GM23248 (cell line): Measurements from ENCODE around the gene SMIM38. TPM values are rescaled to one million over a fixed set of nuclear protein-coding genes. Genes with fewer than 3 reads are reported as not detected.

Experiments used
- DNase-seq: peaks from one replicate; pipeline ENCODE4 v3.0.0-alpha.2; 2015
- H2AFZ ChIP-seq: fragments of 200-600 bp; sonication (generic); 2 replicates; pipeline ENCODE4 v1.6.1; 2016; ENCODE audit warnings: antibody characterized with exemption
- H3F3A ChIP-seq: fragments of 200-600 bp; sonication (generic); 2 replicates; pipeline ENCODE4 v1.6.1; 2016; ENCODE audit warnings: mild to moderate bottlenecking, antibody characterized with exemption, mixed run types; ENCODE audit not compliant: insufficient read depth
- H3K27ac ChIP-seq: fragments of 200-600 bp; sonication (generic); 2 replicates; pipeline ENCODE4 v1.5.1; 2016; ENCODE audit warnings: mild to moderate bottlenecking
- H3K27me3 ChIP-seq: fragments of 200-600 bp; sonication (generic); replicated peaks from 2 replicates; pipeline ENCODE4 v1.6.1; 2016; ENCODE audit warnings: mild to moderate bottlenecking; ENCODE audit not compliant: insufficient read depth
- H3K36me3 ChIP-seq: fragments of 200-600 bp; sonication (generic); 2 replicates; pipeline ENCODE4 v1.6.1; 2016; ENCODE audit warnings: low read depth, mild to moderate bottlenecking
- H3K4me1 ChIP-seq: fragments of 200-600 bp; sonication (generic); 2 replicates; pipeline ENCODE4 v1.6.1; 2016; ENCODE audit warnings: mild to moderate bottlenecking; ENCODE audit not compliant: insufficient read depth
- H3K4me2 ChIP-seq: fragments of 200-600 bp; sonication (generic); one replicate; pipeline ENCODE4 v1.6.1; 2016; ENCODE audit warnings: mild to moderate bottlenecking; ENCODE audit not compliant: unreplicated experiment
- H3K4me3 ChIP-seq: fragments of 200-600 bp; sonication (generic); 2 replicates; pipeline ENCODE4 v1.5.1; 2016; ENCODE audit warnings: mild to moderate bottlenecking
- H3K79me2 ChIP-seq: fragments of 200-600 bp; sonication (generic); 2 replicates; pipeline ENCODE4 v1.6.1; 2016; ENCODE audit warnings: mild to moderate bottlenecking; ENCODE audit not compliant: insufficient read depth
- H3K9ac ChIP-seq: fragments of 200-600 bp; sonication (generic); 2 replicates; pipeline ENCODE4 v1.6.1; 2016; ENCODE audit warnings: mild to moderate bottlenecking
- H3K9me2 ChIP-seq: fragments of 200-600 bp; sonication (generic); 2 replicates; pipeline ENCODE4 v1.6.1; 2016; ENCODE audit warnings: mixed run types, mild to moderate bottlenecking, moderate library complexity; ENCODE audit not compliant: insufficient read depth
- H3K9me3 ChIP-seq: fragments of 200-600 bp; sonication (generic); one replicate; pipeline ENCODE4 v1.6.1; 2017; ENCODE audit warnings: low read depth
- H4K20me1 ChIP-seq: fragments of 200-600 bp; sonication (generic); 2 replicates; pipeline ENCODE4 v1.6.0; 2016; ENCODE audit not compliant: insufficient read depth
- EZH2 ChIP-seq: fragments of 200-600 bp; sonication (generic); IDR thresholded peaks from 2 replicates; pipeline ENCODE4 v1.6.1; 2018; ENCODE audit warnings: antibody characterized with exemption, mild to moderate bottlenecking; ENCODE audit not compliant: insufficient read depth, poor library complexity, severe bottlenecking
- EZH2phosphoT487 ChIP-seq: fragments of 200-600 bp; sonication (generic); IDR thresholded peaks from 2 replicates; pipeline ENCODE4 v1.6.1; 2018; ENCODE audit warnings: antibody characterized with exemption, moderate library complexity, mild to moderate bottlenecking, low read depth; ENCODE audit not compliant: insufficient read depth
- WGBS, 2 experiments: methylation state at CpG; one replicate each; pipeline ENCODE4 v1.1.6; 2015 to 2017; ENCODE audit warnings: low lambda C conversion rate in 2 of 2, low coverage in 1 of 2; ENCODE audit errors: missing lambda C conversion rate in 2 of 2; 5-methylcytosine and 5-hydroxymethylcytosine counted together
- in situ Hi-C: fragments of 300-500 bp; cut with MboI; formaldehyde crosslinking; loops from 2 replicates; pipeline ENCODE4 v1.15.0; 2020
- polyA plus RNA-seq: library from polyadenylated mRNA; unstranded; fragments of >200 nt; fragmentation: Nextera tagmentation; extraction: Ambion mirVana; gene quantifications from 2 replicates; pipeline ENCODE4 v1.2.1, GENCODE V29; 2016
- total RNA-seq: library from RNA; depleted of rRNA; stranded (reverse); fragments of >200 nt; shearing (Covaris generic); gene quantifications from 2 replicates; pipeline ENCODE4 v1.2.3, GENCODE V29; 2014

SMIM38 gene
- total and polyA plus RNA-seq, 2 experiments from 2014 or later: not detected

GRCh38 chr11:69121021-69121420, 34.7 kb upstream of the SMIM38 start:
- no peaks in the 10 kb centered on the region for H3K36me3 ChIP-seq
- H3K4me3 ChIP-seq: no peak overlapping the region
- no peaks in the 10 kb centered on the region for H3K79me2 ChIP-seq
- 0 out of 2 replicates have a peak, but pooled peaks cover 4% of the 10 kb centered on the region for H3F3A ChIP-seq
- no peak overlapping the region for H3K9ac ChIP-seq
- no peaks in the 10 kb centered on the region for H3K9me2 ChIP-seq
- peaks cover 9% of the 10 kb centered on the region for H3K4me1 ChIP-seq
- no peak overlapping the region for H2AFZ ChIP-seq
- no peak for TF ChIP-seq EZH2phosphoT487
- no peak for TF ChIP-seq EZH2
- H3K27ac ChIP-seq: no peak overlapping the region
- 86 to 89% methylated on average over 9 of the region's 9 CpGs for WGBS, 2 experiments
- no peak for DNase-seq
- H3K4me2 ChIP-seq: no peak overlapping the region
- in situ Hi-C loops: no loop called here
- H3K9me3 ChIP-seq: no peaks in the 10 kb centered on the region
- H3K27me3 ChIP-seq: no peaks in the 10 kb centered on the region
- no peaks in the 10 kb centered on the region for H4K20me1 ChIP-seq

GRCh38 chr11:69121621-69122325, 34.0 kb upstream of the SMIM38 start:
- WGBS, 2 experiments: 79 to 85% methylated on average over 14 to 19 of the region's 19 CpGs
- TF ChIP-seq EZH2: no peak
- TF ChIP-seq EZH2phosphoT487: no peak
- H2AFZ ChIP-seq: no peak overlapping the region
- no peak overlapping the region for H3K4me2 ChIP-seq
- no peaks in the 10 kb centered on the region for H3K79me2 ChIP-seq
- H3K4me1 ChIP-seq: peaks cover 9% of the 10 kb centered on the region
- no peak for DNase-seq
- no peaks in the 10 kb centered on the region for H4K20me1 ChIP-seq
- H3K9ac ChIP-seq: no peak overlapping the region
- H3F3A ChIP-seq: 0 out of 2 replicates have a peak, but pooled peaks cover 4% of the 10 kb centered on the region
- no peak overlapping the region for H3K27ac ChIP-seq
- H3K4me3 ChIP-seq: no peak overlapping the region
- in situ Hi-C loops: no loop called here
- no peaks in the 10 kb centered on the region for H3K9me2 ChIP-seq
- no peaks in the 10 kb centered on the region for H3K36me3 ChIP-seq
- no peaks in the 10 kb centered on the region for H3K27me3 ChIP-seq
- H3K9me3 ChIP-seq: no peaks in the 10 kb centered on the region

- Histone ChIP-seq H3K27me3 (no peaks in the 10 kb centered on the region), H3K27ac (no peak overlapping the region), H3K79me2 (no peaks in the 10 kb centered on the region), H3K4me2 (no peak overlapping the region), H3K9me2 (no peaks in the 10 kb centered on the region), H3K9me3 (no peaks in the 10 kb centered on the region), H3K4me1 (peaks cover 9% of the 10 kb centered on the region), H4K20me1 (no peaks in the 10 kb centered on the region), H2AFZ (no peak overlapping the region), H3K9ac (no peak overlapping the region), H3F3A (0 out of 2 replicates have a peak, but pooled peaks cover 4% of the 10 kb centered on the region), H3K4me3 (no peak overlapping the region), H3K36me3 (no peaks in the 10 kb centered on the region)
- 88 to 93% methylated on average over 9 of the region's 9 CpGs for WGBS, 2 experiments
- in situ Hi-C loops: no loop called here
- DNase-seq: no peak
- TF ChIP-seq EZH2phosphoT487 (no peak), EZH2 (no peak)
Measured at GRCh38 chr11:69122326-69122629, 33.5 kb upstream of the SMIM38 start.

- 12 to 14% methylated on average over 23 to 27 of the region's 27 CpGs for WGBS, 2 experiments
- Histone ChIP-seq H4K20me1 (no peaks in the 10 kb centered on the region), H3K4me2 (peak overlapping the region; percentile 52), H3K4me3 (peak overlapping the region; percentile 40; the same call in 1 of the 2 replicates), H3K27ac (no peak overlapping the region), H3K79me2 (no peaks in the 10 kb centered on the region), H3K36me3 (no peaks in the 10 kb centered on the region), H3K9ac (no peak overlapping the region), H3K27me3 (no peaks in the 10 kb centered on the region), H2AFZ (peak overlapping the region; percentile 20; the same call in 1 of the 2 replicates), H3K9me3 (no peaks in the 10 kb centered on the region), H3F3A (0 out of 2 replicates have a peak, but pooled peaks cover 4% of the 10 kb centered on the region), H3K9me2 (no peaks in the 10 kb centered on the region), H3K4me1 (peaks cover 9% of the 10 kb centered on the region)
- peak; percentile 79 for DNase-seq
- in situ Hi-C loops: no loop called here
- TF ChIP-seq EZH2 (no peak), EZH2phosphoT487 (no peak)
Measured at GRCh38 chr11:69122630-69123431, 32.9 kb upstream of the SMIM38 start.
